Heart left ventricle (tissue), 13 donors: ENCODE data around the gene TACC2.

Experiments used
- POLR2A ChIP-seq, 2 donors: fragments of 450-650 bp; IDR thresholded peaks; one replicate each; pipeline ENCODE4 v1.6.1; 2017; ENCODE audit warnings: antibody characterized with exemption in 2 of 2, mild to moderate bottlenecking in 2 of 2, moderate library complexity in 2 of 2
- TF ChIP-seq, protein P1 (sequence below), 12 donors: fragments of 200-600 bp; sonication (generic) in 4 of 12; IDR thresholded peaks; one replicate each; pipeline versions ENCODE4 v1.5.0 to v1.8.0; 2018 to 2022; ENCODE audit warnings: antibody characterized with exemption in 12 of 12, mild to moderate bottlenecking in 5 of 12
- donor health status: ischemic (EF 13 %, LVEDD 7.1; RV severe dilation, severe dysfunction).
- donor health status: DM: no; HTN: yes; CAD: no.
- donor health status: DM: no; HTN: no; CAD: no.
- donor health status: ischemic (EF 25% LVEDD 6.9; RV normal size, moderate dysfunction).
- donor health status: ischemic (EF 25% LVEDD 5.7; RV mildly dilated, moderate dysfunction).
- donor health status: ischemic (EF 35%, LVEDD 5.7; RV mildly dilated, moderate dysfunction).
- donor health status: nonischemic (EF 11% LVEDD 7.7; RV severe dilation, severe dysfunction).
- donor health status: DM: yes; HTN: yes; CAD: no.
- donor health status: PGD.
- donor health status: ischemic (EF 29% LVEDD 5.4; RV normal size, mild dysfunction).
- donor health status: nonischemic (EF 23%, LVEDD 6.1; RV moderate dilation, normal function).

DNA sequence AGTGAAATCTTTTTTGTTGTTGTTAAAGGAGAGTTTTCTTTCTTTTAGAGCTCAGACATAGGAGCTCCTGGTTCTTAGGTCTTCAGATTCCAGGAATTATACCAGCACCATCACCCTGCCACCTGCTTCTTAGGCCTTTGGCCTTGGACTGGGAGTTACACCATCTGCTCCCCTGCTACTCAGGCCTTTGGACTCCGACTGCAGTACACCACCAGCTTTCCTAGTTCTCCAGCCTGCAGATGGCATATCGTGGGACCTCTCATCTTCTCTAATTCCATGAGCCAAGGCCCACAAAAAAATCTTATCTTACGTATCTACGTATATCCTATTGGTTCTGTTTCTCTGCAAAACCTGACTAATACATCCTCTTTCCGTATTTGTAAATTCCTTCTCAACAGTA is 5.1 kb upstream of the TACC2 start:
- TF ChIP-seq, protein P1, sequence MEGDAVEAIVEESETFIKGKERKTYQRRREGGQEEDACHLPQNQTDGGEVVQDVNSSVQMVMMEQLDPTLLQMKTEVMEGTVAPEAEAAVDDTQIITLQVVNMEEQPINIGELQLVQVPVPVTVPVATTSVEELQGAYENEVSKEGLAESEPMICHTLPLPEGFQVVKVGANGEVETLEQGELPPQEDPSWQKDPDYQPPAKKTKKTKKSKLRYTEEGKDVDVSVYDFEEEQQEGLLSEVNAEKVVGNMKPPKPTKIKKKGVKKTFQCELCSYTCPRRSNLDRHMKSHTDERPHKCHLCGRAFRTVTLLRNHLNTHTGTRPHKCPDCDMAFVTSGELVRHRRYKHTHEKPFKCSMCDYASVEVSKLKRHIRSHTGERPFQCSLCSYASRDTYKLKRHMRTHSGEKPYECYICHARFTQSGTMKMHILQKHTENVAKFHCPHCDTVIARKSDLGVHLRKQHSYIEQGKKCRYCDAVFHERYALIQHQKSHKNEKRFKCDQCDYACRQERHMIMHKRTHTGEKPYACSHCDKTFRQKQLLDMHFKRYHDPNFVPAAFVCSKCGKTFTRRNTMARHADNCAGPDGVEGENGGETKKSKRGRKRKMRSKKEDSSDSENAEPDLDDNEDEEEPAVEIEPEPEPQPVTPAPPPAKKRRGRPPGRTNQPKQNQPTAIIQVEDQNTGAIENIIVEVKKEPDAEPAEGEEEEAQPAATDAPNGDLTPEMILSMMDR (IDR thresholded peaks at IDR 0.05) = no peak
- no peak for TF ChIP-seq POLR2A (IDR thresholded peaks at IDR 0.05)
